SJSA1 (cell line): ENCODE measurements around the gene C11orf65. TPM values are rescaled to one million over a fixed set of nuclear protein-coding genes. Genes with fewer than 3 reads are reported as not detected.
"Not testable (repeated sequence)": the region's sequence is repeated elsewhere in the genome, so short reads cannot be mapped to it uniquely, and the experiment has no call there.

Experiments
- DNase-seq, 2 experiments: peaks; one replicate each; pipeline ENCODE4 v3.0.0-alpha.2; 2015 to 2020; ENCODE audit warnings: low spot score in 2 of 2, low read depth in 1 of 2
- H3K27ac ChIP-seq: fragments of 250-450 bp; sonication (Bioruptor Pico); 2 replicates; pipeline ENCODE4 v1.5.1; 2020; ENCODE audit warnings: mild to moderate bottlenecking, moderate library complexity
- H3K27me3 ChIP-seq: fragments of 250-450 bp; sonication (Bioruptor Pico); replicated peaks from 2 replicates; pipeline ENCODE4 v1.5.1; 2020; ENCODE audit warnings: mild to moderate bottlenecking, moderate library complexity
- H3K36me3 ChIP-seq: fragments of 250-450 bp; sonication (Bioruptor Pico); 2 replicates; pipeline ENCODE4 v1.5.1; 2020; ENCODE audit warnings: mild to moderate bottlenecking
- H3K4me1 ChIP-seq: fragments of 250-450 bp; sonication (Bioruptor Pico); replicated peaks from 2 replicates; pipeline ENCODE4 v1.6.1; 2021; ENCODE audit warnings: mild to moderate bottlenecking
- H3K4me3 ChIP-seq: fragments of 250-450 bp; sonication (Bioruptor Pico); 2 replicates; pipeline ENCODE4 v1.5.1; 2020; ENCODE audit warnings: mild to moderate bottlenecking
- H3K9me3 ChIP-seq: fragments of 250-450 bp; sonication (Bioruptor Pico); replicated peaks from 2 replicates; pipeline ENCODE4 v1.5.1; 2020; ENCODE audit warnings: mild to moderate bottlenecking
- total RNA-seq: library from RNA; depleted of rRNA; stranded (reverse); fragments of >200 nt; shearing (Covaris generic); gene quantifications from 2 replicates; pipeline ENCODE4 v1.2.3, GENCODE V29; 2014

C11orf65 gene
- total RNA-seq, 1 experiment from 2014 or later, result not detected

DNA sequence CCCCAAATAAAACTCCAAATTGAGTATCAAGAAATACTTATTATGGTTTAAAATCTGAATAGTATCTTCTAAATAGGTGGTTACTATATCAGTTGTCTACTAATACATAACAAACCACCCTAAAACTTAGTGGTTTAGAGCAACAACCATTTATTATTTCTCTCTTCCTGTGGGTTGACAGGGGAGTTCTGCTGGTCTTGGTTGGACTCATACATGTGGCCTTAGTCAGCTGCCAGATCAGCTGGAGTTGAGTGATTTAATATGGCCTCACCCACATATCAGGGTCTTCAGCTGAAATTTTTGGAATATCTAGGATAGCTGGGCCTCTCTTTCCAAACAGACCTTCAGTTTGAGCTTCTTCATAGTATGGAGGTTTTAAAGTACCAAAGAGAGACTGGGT lies 34.5 kb downstream of the C11orf65 start:
- no peaks in the 10 kb centered on the region for H3K4me1 ChIP-seq
- H3K36me3 ChIP-seq, result no peaks in the 10 kb centered on the region
- no peaks in the 10 kb centered on the region for H3K9me3 ChIP-seq
- no peak for DNase-seq
- H3K4me3 ChIP-seq, result no peak overlapping the region
- H3K27ac ChIP-seq, result no peak overlapping the region
- no peaks in the 10 kb centered on the region for H3K27me3 ChIP-seq

GRCh38 chr11:108431997-108432396 lies 35.3 kb downstream of the C11orf65 start:
- H3K4me1 ChIP-seq, result no peaks in the 10 kb centered on the region
- DNase-seq, result no peak
- no peaks in the 10 kb centered on the region for H3K36me3 ChIP-seq
- H3K4me3 ChIP-seq, result no peak overlapping the region
- H3K9me3 ChIP-seq, result no peaks in the 10 kb centered on the region
- no peaks in the 10 kb centered on the region for H3K27me3 ChIP-seq
- no peak overlapping the region for H3K27ac ChIP-seq

DNA sequence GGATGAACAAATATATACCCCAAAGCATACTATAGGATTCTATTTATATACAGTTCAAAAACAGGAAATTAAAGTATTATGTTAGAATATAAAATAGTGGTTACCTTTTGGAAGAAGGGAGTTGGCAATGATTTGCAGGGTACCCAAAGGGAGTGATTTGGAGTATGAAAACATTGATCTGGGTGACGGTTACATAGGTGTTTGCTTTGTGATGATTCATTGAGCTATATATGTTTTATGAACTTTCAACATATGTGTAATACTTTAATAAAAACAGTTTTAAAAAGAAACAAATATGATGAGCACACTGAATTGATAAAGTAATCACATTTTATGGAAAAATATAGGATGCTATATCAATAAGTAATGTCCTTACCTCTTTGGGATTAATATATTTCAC lies 36.0 kb downstream of the C11orf65 start:
- H3K9me3 ChIP-seq, result no peaks in the 10 kb centered on the region
- H3K27ac ChIP-seq, result no peak overlapping the region
- H3K4me3 ChIP-seq, result no peak overlapping the region
- no peaks in the 10 kb centered on the region for H3K4me1 ChIP-seq
- no peak for DNase-seq
- H3K36me3 ChIP-seq, result no peaks in the 10 kb centered on the region
- no peaks in the 10 kb centered on the region for H3K27me3 ChIP-seq

DNA sequence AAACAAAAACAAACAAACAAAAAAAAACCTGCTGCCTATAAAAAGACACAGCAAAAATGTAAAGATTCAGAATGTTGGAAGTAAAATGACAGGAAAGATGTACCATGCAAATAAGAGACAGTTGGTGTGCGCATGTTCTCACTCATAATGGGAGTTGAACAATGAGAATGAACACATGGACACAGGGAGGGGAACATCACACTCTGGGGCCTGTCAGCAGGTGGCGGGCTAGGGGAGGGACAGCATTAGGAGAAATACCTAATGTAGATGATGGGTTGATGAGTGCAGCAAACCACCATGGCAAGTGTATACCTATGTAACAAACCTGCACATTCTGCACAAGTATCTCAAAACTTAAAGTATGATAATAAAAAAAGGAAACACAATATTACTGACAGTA lies 49.8 kb downstream of the C11orf65 start:
- not testable (repeated sequence) for DNase-seq, H3K27me3 ChIP-seq, H3K9me3 ChIP-seq, H3K4me3 ChIP-seq, H3K27ac ChIP-seq, H3K36me3 ChIP-seq, H3K4me1 ChIP-seq

GRCh38 chr11:108414958-108415357 lies 52.4 kb downstream of the C11orf65 start:
- Histone ChIP-seq H3K4me3 (no peak overlapping the region), H3K9me3 (no peaks in the 10 kb centered on the region), H3K4me1 (no peaks in the 10 kb centered on the region), H3K27me3 (no peaks in the 10 kb centered on the region), H3K27ac (no peak overlapping the region), H3K36me3 (no peaks in the 10 kb centered on the region)
- DNase-seq, result no peak

GRCh38 chr11:108405706-108406105 lies 61.6 kb downstream of the C11orf65 start:
- no peak for DNase-seq
- no peaks in the 10 kb centered on the region for H3K36me3 ChIP-seq

DNA sequence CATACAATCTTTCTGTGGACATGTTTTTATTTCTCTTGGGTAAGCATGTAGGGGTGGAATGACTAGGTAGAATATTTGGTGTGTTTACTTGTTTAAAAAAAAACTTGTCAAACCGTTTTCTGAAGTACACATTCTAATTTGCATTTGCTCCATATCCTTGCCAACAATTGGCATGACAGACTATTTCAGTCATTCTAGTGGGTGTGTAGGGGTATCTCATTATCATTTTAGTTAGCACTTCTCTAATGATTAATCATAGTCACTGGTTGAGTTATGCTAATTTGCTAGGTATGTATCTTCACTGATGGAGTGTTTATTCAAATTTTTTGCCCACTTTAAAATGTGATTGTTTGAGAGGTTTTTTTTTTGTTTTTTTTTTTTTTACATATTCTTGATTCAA lies 64.3 kb downstream of the C11orf65 start:
- Histone ChIP-seq H3K27ac (no peak overlapping the region), H3K36me3 (no peaks in the 10 kb centered on the region), H3K4me3 (no peak overlapping the region), H3K4me1 (no peaks in the 10 kb centered on the region), H3K9me3 (no peaks in the 10 kb centered on the region), H3K27me3 (no peaks in the 10 kb centered on the region)
- DNase-seq, result no peak

More at GRCh38 chr11:108405706-108406105, 61.6 kb downstream of the C11orf65 start:
- Histone ChIP-seq H3K4me1 (no peaks in the 10 kb centered on the region), H3K27ac (no peak overlapping the region), H3K27me3 (no peaks in the 10 kb centered on the region), H3K4me3 (no peak overlapping the region), H3K9me3 (no peaks in the 10 kb centered on the region)

DNA sequence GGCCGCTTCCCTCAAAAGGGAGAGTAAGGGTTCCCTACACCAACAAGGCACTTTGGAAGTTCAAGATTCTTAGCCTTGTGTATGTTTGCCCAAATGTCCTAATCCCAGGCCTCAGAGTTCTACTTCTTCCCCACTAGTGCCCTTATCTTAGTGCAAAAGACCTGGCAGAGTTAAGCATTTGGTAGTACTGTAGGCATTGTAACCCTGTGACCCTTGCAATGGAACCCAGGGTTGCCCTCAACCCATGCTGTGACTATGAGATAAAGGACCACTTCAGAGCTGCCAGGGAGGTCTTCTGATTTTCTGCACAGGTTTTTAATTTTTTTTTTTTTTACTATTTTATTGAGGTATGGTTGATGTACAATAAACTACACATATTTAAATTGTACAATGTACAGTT lies 65.1 kb downstream of the C11orf65 start:
- no peak overlapping the region for H3K27ac ChIP-seq
- H3K36me3 ChIP-seq, result no peaks in the 10 kb centered on the region
- H3K4me1 ChIP-seq, result no peaks in the 10 kb centered on the region
- H3K9me3 ChIP-seq, result no peaks in the 10 kb centered on the region
- no peaks in the 10 kb centered on the region for H3K27me3 ChIP-seq
- no peak overlapping the region for H3K4me3 ChIP-seq
- no peak for DNase-seq

- H3K9me3 ChIP-seq, result no peaks in the 10 kb centered on the region
- H3K27me3 ChIP-seq, result no peaks in the 10 kb centered on the region
- no peaks in the 10 kb centered on the region for H3K36me3 ChIP-seq
- H3K4me1 ChIP-seq, result no peaks in the 10 kb centered on the region
- no peak overlapping the region for H3K4me3 ChIP-seq
- DNase-seq, result no peak
- H3K27ac ChIP-seq, result no peak overlapping the region
These were observed 68.9 kb downstream of the C11orf65 start for GRCh38 chr11:108398439-108398838.

DNA sequence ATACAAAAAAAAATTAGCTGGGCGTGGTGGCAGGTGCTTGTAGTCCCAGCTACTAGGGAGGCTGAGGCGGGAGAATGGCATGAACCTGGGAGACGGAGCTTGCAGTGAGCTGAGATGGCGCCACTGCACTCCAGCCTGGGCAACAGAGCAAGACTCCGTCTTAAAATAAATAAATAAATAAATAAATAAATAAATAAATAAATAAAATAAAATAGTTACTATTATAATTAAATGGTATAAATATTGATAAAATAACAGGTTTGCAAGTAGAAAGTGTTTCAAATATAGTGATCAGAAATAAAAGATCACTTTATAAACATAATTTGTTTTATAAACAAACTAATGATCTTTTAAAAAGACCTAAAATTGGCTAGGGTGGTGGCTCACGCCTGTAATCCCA lies 70.7 kb downstream of the C11orf65 start:
- not testable (repeated sequence) for H3K27ac ChIP-seq, H3K36me3 ChIP-seq, DNase-seq, H3K27me3 ChIP-seq, H3K4me1 ChIP-seq, H3K4me3 ChIP-seq, H3K9me3 ChIP-seq

DNA sequence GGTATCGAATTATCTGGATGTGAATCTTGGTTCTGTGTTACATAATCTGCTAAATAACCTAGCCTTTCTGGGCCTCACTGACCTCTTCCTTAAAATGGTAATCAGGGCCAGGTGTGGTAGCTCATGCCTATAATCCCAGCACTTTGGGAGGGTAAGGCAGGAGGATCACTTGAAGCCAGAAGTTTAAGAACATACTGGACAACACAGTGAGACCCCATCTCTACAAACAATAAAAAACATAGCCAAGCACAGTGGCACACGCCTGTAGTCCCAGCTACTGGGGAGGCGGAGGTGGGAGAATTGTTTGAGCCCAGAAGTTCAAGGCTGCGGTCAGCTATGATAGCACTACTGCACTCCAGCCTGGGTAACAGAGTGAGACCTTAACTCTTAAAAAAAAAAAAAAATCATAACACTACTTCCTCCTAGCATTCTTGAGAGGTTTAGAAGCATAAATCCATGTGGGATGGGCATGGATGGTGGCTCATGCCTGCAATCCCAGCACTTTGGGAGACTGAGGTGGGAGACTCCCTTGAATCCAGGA lies 72.5 kb downstream of the C11orf65 start:
- H3K36me3 ChIP-seq, result no peaks in the 10 kb centered on the region
- no peak for DNase-seq
- no peaks in the 10 kb centered on the region for H3K9me3 ChIP-seq
- no peaks in the 10 kb centered on the region for H3K27me3 ChIP-seq
- H3K4me3 ChIP-seq, result no peak overlapping the region
- no peaks in the 10 kb centered on the region for H3K4me1 ChIP-seq
- no peak overlapping the region for H3K27ac ChIP-seq

DNA sequence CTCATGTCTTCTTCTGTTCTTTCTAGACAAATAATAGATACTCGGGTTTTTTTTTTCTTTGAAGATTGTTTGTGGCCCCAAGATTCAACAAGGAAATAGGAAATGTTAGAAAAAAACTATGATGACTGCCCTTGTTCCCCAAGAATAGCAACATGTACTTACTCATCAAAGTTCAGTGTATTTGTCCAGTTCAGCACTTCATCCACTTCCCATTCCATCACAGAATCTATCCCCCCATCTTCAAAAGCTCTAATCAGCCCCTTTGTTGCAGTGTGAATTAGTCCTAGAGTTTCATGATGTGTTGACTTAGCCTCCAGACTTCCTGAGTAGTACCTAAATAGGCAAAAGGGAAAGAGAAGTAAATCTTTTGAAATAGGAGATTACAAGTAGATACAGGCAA lies 74.3 kb downstream of the C11orf65 start:
- Histone ChIP-seq H3K36me3 (no peaks in the 10 kb centered on the region), H3K4me1 (no peaks in the 10 kb centered on the region), H3K9me3 (no peaks in the 10 kb centered on the region), H3K27me3 (no peaks in the 10 kb centered on the region), H3K27ac (no peak overlapping the region), H3K4me3 (no peak overlapping the region)
- no peak for DNase-seq

DNA sequence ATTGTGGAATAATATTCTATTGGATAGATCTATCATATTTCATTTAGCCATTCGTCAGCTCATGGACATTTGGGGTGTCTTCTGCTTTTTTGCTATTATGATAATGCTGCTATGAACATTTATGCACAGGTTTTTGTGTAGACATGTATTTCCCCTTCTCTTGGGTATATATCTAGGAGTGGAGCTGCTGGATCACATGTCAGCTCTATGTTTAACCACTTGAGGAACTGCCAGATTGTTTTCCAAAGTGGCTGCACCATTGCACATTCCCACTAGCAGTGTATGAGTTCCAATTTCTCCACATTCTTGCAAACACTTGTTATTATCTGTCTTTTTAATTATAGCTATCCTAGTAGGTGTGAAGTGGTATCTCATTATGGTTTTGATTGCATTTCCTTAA lies 75.0 kb downstream of the C11orf65 start:
- Histone ChIP-seq H3K9me3 (no peaks in the 10 kb centered on the region), H3K27me3 (no peaks in the 10 kb centered on the region), H3K36me3 (no peaks in the 10 kb centered on the region), H3K27ac (no peak overlapping the region), H3K4me1 (no peaks in the 10 kb centered on the region), H3K4me3 (no peak overlapping the region)
- DNase-seq, result no peak

GRCh38 chr11:108388576-108388975 lies 78.8 kb downstream of the C11orf65 start:
- Histone ChIP-seq H3K27ac (no peak overlapping the region), H3K4me1 (no peaks in the 10 kb centered on the region), H3K4me3 (no peak overlapping the region), H3K27me3 (no peaks in the 10 kb centered on the region), H3K9me3 (no peaks in the 10 kb centered on the region), H3K36me3 (no peaks in the 10 kb centered on the region)
- no peak for DNase-seq

GRCh38 chr11:108373505-108373904 lies 93.8 kb downstream of the C11orf65 start:
- not testable (repeated sequence) for H3K9me3 ChIP-seq, DNase-seq, H3K4me3 ChIP-seq, H3K27me3 ChIP-seq, H3K4me1 ChIP-seq, H3K36me3 ChIP-seq, H3K27ac ChIP-seq
